Keratinocyte (primary cell): ENCODE results near the gene TENM3. TPM values are rescaled to one million over a fixed set of nuclear protein-coding genes. Genes with fewer than 3 reads are reported as not detected.

ENCODE experiments used
- DNase-seq: peaks from one replicate; pipeline ENCODE4 v3.0.0-alpha.2; 2011; ENCODE audit warnings: low read depth, missing footprints, low spot score
- FAIRE-seq: peaks from 2 replicates; lab custom pipeline; 2011; peaks lifted over from hg19 to GRCh38; lab: Jason Lieb, UNC
- H2AFZ ChIP-seq: 2 replicates; pipeline ENCODE4 v1.6.0; 2012; ENCODE audit warnings: low read length, control low read depth, inconsistent platforms; ENCODE audit not compliant: control insufficient read depth
- H3K27ac ChIP-seq: 2 replicates; pipeline ENCODE4 v1.5.1; 2011; ENCODE audit warnings: low read length; ENCODE audit not compliant: control insufficient read depth, insufficient read depth
- H3K27me3 ChIP-seq: 3 replicates; pipeline ENCODE4 v1.6.0; 2011; ENCODE audit warnings: low read length; ENCODE audit not compliant: control insufficient read depth, insufficient read depth; ENCODE audit errors: extremely low read depth
- H3K36me3 ChIP-seq, 2 experiments: 2 replicates in 1 of 2; 3 replicates in 1 of 2; pipeline ENCODE4 v1.5.1; 2011; ENCODE audit warnings: low read length in 2 of 2, mild to moderate bottlenecking in 1 of 2; ENCODE audit not compliant: control insufficient read depth in 2 of 2, insufficient read depth in 2 of 2; ENCODE audit errors: extremely low read depth in 1 of 2
- H3K4me1 ChIP-seq: 3 replicates; pipeline ENCODE4 v1.5.1; 2011; ENCODE audit warnings: low read length; ENCODE audit not compliant: control insufficient read depth, insufficient read depth; ENCODE audit errors: extremely low read depth
- H3K4me2 ChIP-seq: 3 replicates; pipeline ENCODE4 v1.6.0; 2011; ENCODE audit warnings: low read depth, low read length; ENCODE audit not compliant: control insufficient read depth, insufficient read depth; ENCODE audit errors: extremely low read depth
- H3K4me3 ChIP-seq, 3 experiments: fragments of 200-600 bp in 1 of 3; sonication (generic) in 1 of 3; 2 replicates in 2 of 3; 3 replicates in 1 of 3; pipeline ENCODE4 v1.5.1; 2011 to 2016; ENCODE audit warnings: low read length in 3 of 3, mild to moderate bottlenecking in 3 of 3, control low read depth in 2 of 3, inconsistent platforms in 1 of 3, low read depth in 1 of 3, mixed read lengths in 1 of 3, mixed run types in 1 of 3, moderate library complexity in 1 of 3; ENCODE audit not compliant: control insufficient read depth in 2 of 3, insufficient read depth in 2 of 3; ENCODE audit errors: extremely low read depth in 1 of 3
- H3K79me2 ChIP-seq: 2 replicates; pipeline ENCODE4 v1.6.0; 2012; ENCODE audit warnings: low read length; ENCODE audit not compliant: control insufficient read depth, insufficient read depth
- H3K9ac ChIP-seq: 3 replicates; pipeline ENCODE4 v1.6.0; 2011; ENCODE audit warnings: low read length; ENCODE audit not compliant: control insufficient read depth, insufficient read depth; ENCODE audit errors: extremely low read depth
- H3K9me1 ChIP-seq: 3 replicates; pipeline ENCODE4 v1.6.0; 2011; ENCODE audit warnings: low read length; ENCODE audit not compliant: control insufficient read depth, insufficient read depth; ENCODE audit errors: extremely low read depth
- H3K9me3 ChIP-seq: 2 replicates; pipeline ENCODE4 v1.5.1; 2012; ENCODE audit warnings: low read depth, low read length; ENCODE audit not compliant: control insufficient read depth
- H4K20me1 ChIP-seq: 3 replicates; pipeline ENCODE4 v1.6.0; 2011; ENCODE audit warnings: low read length; ENCODE audit not compliant: control insufficient read depth, insufficient read depth; ENCODE audit errors: extremely low read depth
- EZH2 ChIP-seq: IDR thresholded peaks from one replicate; pipeline ENCODE4 v1.6.1; 2012; ENCODE audit warnings: inconsistent platforms, mild to moderate bottlenecking, low read length, moderate library complexity
- dilution Hi-C: fragments of 300-500 bp; cut with MboI; formaldehyde crosslinking; loops from one replicate; pipeline ENCODE4 v1.7.0; 2020; ENCODE audit warnings: low sequenced_read_pairs; ENCODE audit not compliant: extremely low pct_ligation_motif_present
- polyA plus RNA-seq, 5 experiments: library from polyadenylated mRNA; depleted of rRNA in 3 of 5; stranded (reverse) in 3 of 5; stranded (forward) in 1 of 5; unstranded in 1 of 5; fragments of >200 nt; gene quantifications; 1 replicate in 1 of 5; 2 replicates in 3 of 5; 3 replicates in 1 of 5; pipeline versions ENCODE4 v1.2.1 to v1.2.3, GENCODE V29; 2011 to 2012; ENCODE audit warnings: missing spikeins in 2 of 5, low read depth in 1 of 5, low replicate concordance in 1 of 5
- TF ChIP-seq, protein P1 (sequence below), 3 experiments: IDR thresholded peaks in 1 of 3; conservative IDR thresholded peaks in 1 of 3; optimal IDR thresholded peaks in 1 of 3; 2 replicates in 2 of 3; 3 replicates in 1 of 3; pipeline versions ENCODE3 to v1.5.1; 2011; ENCODE audit warnings: low read length in 3 of 3, mild to moderate bottlenecking in 3 of 3, moderate library complexity in 2 of 3, control low read depth in 1 of 3, inconsistent platforms in 1 of 3; ENCODE audit not compliant: insufficient read depth in 2 of 3; ENCODE audit errors: extremely low read depth in 1 of 3

Gene TENM3
- polyA plus RNA-seq, 1 donor (not counting 4 experiments of a cell fraction or from before 2014, with no cell fraction given) = 17.0 TPM

DNA sequence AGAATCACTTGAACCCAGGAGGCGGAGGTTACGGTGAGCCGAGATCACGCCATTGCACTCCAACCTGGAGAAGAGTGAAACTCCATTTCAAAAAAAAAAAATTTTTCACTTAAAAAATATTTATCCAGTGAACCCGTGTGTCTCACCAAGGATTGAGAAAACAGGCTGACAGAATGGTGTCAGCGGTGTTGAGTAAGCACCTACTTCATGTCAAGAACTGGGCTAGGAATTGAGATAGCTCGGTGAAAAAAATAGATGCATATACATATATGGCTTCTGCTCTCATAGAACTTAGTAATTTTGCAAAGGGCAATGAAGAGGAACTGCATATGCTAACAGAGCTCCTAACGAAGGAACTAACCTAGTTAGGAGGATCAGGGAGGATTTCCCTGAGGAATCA is 297.3 kb downstream of the TENM3 start:
- no peaks in the 10 kb centered on the region for H3K4me1 ChIP-seq
- H3K79me2 ChIP-seq = no peaks in the 10 kb centered on the region
- no peak overlapping the region for H3K27ac ChIP-seq
- no peaks in the 10 kb centered on the region for H3K27me3 ChIP-seq
- H2AFZ ChIP-seq = no peak overlapping the region
- no peaks in the 10 kb centered on the region for H4K20me1 ChIP-seq
- dilution Hi-C loops = no loop called here
- no peaks in the 10 kb centered on the region for H3K9me3 ChIP-seq
- no peaks in the 10 kb centered on the region for H3K36me3 ChIP-seq
- no peak overlapping the region for H3K9ac ChIP-seq
- H3K4me2 ChIP-seq = no peak overlapping the region
- no peak for TF ChIP-seq EZH2
- TF ChIP-seq, protein P1, sequence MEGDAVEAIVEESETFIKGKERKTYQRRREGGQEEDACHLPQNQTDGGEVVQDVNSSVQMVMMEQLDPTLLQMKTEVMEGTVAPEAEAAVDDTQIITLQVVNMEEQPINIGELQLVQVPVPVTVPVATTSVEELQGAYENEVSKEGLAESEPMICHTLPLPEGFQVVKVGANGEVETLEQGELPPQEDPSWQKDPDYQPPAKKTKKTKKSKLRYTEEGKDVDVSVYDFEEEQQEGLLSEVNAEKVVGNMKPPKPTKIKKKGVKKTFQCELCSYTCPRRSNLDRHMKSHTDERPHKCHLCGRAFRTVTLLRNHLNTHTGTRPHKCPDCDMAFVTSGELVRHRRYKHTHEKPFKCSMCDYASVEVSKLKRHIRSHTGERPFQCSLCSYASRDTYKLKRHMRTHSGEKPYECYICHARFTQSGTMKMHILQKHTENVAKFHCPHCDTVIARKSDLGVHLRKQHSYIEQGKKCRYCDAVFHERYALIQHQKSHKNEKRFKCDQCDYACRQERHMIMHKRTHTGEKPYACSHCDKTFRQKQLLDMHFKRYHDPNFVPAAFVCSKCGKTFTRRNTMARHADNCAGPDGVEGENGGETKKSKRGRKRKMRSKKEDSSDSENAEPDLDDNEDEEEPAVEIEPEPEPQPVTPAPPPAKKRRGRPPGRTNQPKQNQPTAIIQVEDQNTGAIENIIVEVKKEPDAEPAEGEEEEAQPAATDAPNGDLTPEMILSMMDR (optimal IDR thresholded peaks at IDR 0.05 in 1 of 3, IDR thresholded peaks at IDR 0.05 in 1 of 3, conservative IDR thresholded peaks at IDR 0.05 in 1 of 3; ENCODE audit: extremely low read depth in 1 of 3, insufficient read depth in 2 of 3, low read length in 3 of 3) = no peak
- H3K4me3 ChIP-seq = no peak overlapping the region
- FAIRE-seq (no peak), DNase-seq (no peak)
- H3K9me1 ChIP-seq = no peaks in the 10 kb centered on the region

DNA sequence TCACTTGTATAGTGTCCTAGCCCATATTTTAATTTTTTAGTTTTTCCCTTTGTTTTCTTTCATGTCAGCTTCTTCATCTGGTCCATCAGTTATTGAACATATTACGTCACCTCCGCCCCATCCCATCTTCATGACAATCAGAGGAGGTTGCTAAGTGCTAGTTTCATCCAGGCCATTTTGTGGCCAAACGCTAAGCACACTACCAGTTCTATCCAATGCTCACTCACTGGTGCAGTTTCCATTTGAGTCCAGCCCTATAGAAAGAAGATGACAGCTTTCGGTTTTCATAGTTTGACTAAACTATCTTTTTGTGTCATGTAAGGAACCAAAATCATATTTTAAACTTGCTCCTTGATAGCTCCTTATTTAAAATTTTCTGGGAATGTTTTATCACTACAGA is 304.2 kb downstream of the TENM3 start:
- Histone ChIP-seq H3K9ac (no peak overlapping the region), H4K20me1 (no peaks in the 10 kb centered on the region), H3K79me2 (no peaks in the 10 kb centered on the region), H3K9me3 (no peaks in the 10 kb centered on the region), H3K4me1 (no peaks in the 10 kb centered on the region), H3K9me1 (no peaks in the 10 kb centered on the region), H3K27me3 (no peaks in the 10 kb centered on the region), H2AFZ (no peak overlapping the region), H3K27ac (no peak overlapping the region), H3K4me3 (no peak overlapping the region), H3K36me3 (no peaks in the 10 kb centered on the region), H3K4me2 (no peak overlapping the region)
- no peak for FAIRE-seq
- no peak for DNase-seq
- TF ChIP-seq, protein P1 (optimal IDR thresholded peaks at IDR 0.05 in 1 of 3, IDR thresholded peaks at IDR 0.05 in 1 of 3, conservative IDR thresholded peaks at IDR 0.05 in 1 of 3; ENCODE audit: extremely low read depth in 1 of 3, insufficient read depth in 2 of 3, low read length in 3 of 3) = no peak
- TF ChIP-seq EZH2 = no peak
- dilution Hi-C loops = no loop called here
